ENCODE measurements around the gene MYL6.

MYL6 gene

DNA sequence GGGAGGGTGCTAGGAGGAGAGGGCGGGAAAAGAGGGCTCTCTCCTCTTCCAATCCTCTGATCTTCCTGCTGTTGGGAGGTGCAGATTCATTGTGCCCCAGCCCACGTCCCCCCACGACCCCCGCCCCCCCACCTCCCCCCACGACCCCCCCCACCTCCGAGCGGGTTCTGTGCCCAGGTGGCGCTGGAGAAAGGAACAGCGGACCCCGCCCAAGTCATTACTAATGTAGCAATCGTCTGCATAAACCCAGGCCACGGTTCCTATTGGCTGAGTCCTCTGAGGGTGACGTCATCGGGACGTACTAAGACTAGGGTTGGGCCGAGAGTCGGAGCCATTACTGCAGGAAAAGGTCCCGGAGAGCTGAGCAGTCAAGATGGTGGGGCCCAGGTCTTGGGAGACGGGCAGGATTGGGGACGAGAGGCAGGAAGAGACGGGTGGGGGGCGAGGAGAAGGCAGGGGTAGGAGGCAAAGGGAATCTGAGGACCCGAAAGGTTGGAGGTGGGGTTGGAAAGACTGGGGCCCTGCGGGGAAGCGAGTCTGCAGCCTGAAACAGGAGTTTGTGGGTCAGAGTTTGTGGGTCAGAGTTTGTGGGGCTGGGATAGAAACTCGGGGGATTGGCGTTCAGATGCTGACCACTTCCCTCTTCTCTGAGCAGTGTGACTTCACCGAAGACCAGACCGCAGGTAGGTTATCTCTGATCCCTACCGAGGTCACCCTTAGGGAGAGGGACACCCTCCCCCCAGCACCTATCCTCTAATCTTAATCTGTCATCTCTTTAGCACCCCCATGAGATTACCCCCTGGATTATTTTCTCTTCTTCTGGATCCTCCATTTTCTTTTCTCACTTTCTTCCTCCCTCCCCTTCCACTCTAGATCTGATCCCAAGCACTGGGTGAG lies at the start of gene MYL6:
Gene MYL6 (plus strand): TSS at position 331 of the 897 bp plus-strand sequence. CDS start 43 bp downstream, at position 374.
- Histone ChIP-seq H3K27ac (ENCODE audit: poor library complexity, severe bottlenecking) (peak within 1 kb of the TSS; percentile 87), H3K36me3 (ENCODE audit: low read depth) (peaks cover 48% of the 10 kb centered on the region), H3K9me3 (ENCODE audit: severe bottlenecking) (no peaks in the 10 kb centered on the region), H3K4me3 (ENCODE audit: severe bottlenecking) (peak within 1 kb of the TSS; percentile 83), H3K4me1 (ENCODE audit: insufficient read depth, poor library complexity, severe bottlenecking) (peaks cover 4% of the 10 kb centered on the region), H3K27me3 (ENCODE audit: insufficient read depth, poor library complexity, severe bottlenecking) (no peaks in the 10 kb centered on the region)
- TF ChIP-seq, protein P1, sequence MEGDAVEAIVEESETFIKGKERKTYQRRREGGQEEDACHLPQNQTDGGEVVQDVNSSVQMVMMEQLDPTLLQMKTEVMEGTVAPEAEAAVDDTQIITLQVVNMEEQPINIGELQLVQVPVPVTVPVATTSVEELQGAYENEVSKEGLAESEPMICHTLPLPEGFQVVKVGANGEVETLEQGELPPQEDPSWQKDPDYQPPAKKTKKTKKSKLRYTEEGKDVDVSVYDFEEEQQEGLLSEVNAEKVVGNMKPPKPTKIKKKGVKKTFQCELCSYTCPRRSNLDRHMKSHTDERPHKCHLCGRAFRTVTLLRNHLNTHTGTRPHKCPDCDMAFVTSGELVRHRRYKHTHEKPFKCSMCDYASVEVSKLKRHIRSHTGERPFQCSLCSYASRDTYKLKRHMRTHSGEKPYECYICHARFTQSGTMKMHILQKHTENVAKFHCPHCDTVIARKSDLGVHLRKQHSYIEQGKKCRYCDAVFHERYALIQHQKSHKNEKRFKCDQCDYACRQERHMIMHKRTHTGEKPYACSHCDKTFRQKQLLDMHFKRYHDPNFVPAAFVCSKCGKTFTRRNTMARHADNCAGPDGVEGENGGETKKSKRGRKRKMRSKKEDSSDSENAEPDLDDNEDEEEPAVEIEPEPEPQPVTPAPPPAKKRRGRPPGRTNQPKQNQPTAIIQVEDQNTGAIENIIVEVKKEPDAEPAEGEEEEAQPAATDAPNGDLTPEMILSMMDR (IDR thresholded peaks at IDR 0.05; ENCODE audit: poor library complexity, severe bottlenecking) = no peak
- DNase-seq (ENCODE audit: low spot score) (peak; percentile 96), ATAC-seq (ENCODE audit: low read depth) (peak; percentile 67)

DNA sequence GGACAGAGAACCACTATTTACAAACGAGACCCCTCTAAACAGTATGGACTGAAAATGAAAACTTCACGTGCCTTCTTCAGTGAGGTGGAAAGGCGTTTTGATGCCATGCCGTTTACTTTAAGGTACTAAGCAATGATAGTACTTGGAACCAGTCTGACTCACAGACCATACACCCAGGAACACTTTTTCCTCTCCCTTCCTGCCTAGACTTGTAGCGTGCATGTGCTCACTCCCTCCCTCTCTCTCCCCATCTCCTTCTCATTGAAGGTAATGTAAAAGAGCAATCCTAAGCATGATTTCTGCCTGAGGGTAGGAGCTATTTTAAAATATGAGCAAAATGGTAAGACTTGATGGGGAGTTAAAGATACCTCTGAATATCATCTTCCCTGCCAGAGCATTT lies 47.6 kb upstream of the MYL6 start:
- Histone ChIP-seq H3K4me3 (ENCODE audit: severe bottlenecking) (no peak overlapping the region), H3K36me3 (ENCODE audit: low read depth) (peaks cover 72% of the 10 kb centered on the region), H3K9me3 (ENCODE audit: severe bottlenecking) (no peaks in the 10 kb centered on the region), H3K27me3 (ENCODE audit: insufficient read depth, poor library complexity, severe bottlenecking) (no peaks in the 10 kb centered on the region), H3K27ac (ENCODE audit: poor library complexity, severe bottlenecking) (peak overlapping the region; percentile 28), H3K4me1 (ENCODE audit: insufficient read depth, poor library complexity, severe bottlenecking) (peaks cover 16% of the 10 kb centered on the region)
- DNase-seq (ENCODE audit: low spot score) = no peak
- peak; percentile 75 for ATAC-seq (ENCODE audit: low read depth)
- TF ChIP-seq, protein P1 (IDR thresholded peaks at IDR 0.05; ENCODE audit: poor library complexity, severe bottlenecking) = no peak

DNA sequence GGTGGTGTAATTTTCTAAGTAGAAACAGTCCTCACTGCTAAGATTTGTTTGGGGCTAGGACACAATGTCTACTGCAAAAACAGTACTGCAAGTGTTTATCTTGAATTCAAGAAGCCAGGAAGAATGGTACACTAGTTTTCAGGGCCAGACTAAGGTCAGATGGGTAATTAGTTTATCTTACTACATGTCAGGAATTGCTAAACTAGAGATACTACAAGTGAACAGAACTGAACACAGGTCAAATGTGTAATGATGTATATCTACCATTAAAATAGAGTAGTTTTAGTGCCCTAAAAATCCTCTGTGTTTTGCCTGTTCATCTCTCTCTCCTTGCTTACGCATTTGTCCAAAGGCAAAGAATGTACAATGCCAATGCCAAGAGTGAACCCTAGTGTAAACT lies 44.1 kb upstream of the MYL6 start:
- Histone ChIP-seq H3K4me3 (ENCODE audit: severe bottlenecking) (no peak overlapping the region), H3K4me1 (ENCODE audit: insufficient read depth, poor library complexity, severe bottlenecking) (peaks cover 13% of the 10 kb centered on the region), H3K27me3 (ENCODE audit: insufficient read depth, poor library complexity, severe bottlenecking) (no peaks in the 10 kb centered on the region), H3K27ac (ENCODE audit: poor library complexity, severe bottlenecking) (peak overlapping the region; percentile 89), H3K36me3 (ENCODE audit: low read depth) (peaks cover 50% of the 10 kb centered on the region), H3K9me3 (ENCODE audit: severe bottlenecking) (no peaks in the 10 kb centered on the region)
- ATAC-seq (ENCODE audit: low read depth) (no peak), DNase-seq (ENCODE audit: low spot score) (no peak)
- TF ChIP-seq, protein P1 (IDR thresholded peaks at IDR 0.05; ENCODE audit: poor library complexity, severe bottlenecking) = no peak

DNA sequence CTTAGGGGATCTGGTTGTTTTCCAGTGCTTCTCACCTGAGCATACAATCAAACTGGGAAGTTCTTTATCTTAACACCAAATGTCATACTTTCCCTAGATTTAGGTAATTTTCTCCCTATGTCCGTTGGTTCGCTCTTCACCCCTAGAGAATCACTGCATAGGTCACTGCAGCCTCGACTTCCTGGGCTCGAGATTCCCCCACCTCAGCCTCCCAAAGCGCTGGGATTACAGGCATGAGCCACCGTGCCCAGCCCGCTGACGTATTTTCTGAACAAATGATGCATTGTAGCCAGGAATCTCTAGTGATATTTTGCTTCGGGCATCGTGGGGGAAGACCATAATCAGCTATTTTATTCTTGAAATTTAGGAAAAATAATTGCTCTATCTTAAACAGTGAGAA lies 42.8 kb upstream of the MYL6 start:
- DNase-seq (ENCODE audit: low spot score) (no peak), ATAC-seq (ENCODE audit: low read depth) (no peak)
- Histone ChIP-seq H3K27me3 (ENCODE audit: insufficient read depth, poor library complexity, severe bottlenecking) (no peaks in the 10 kb centered on the region), H3K9me3 (ENCODE audit: severe bottlenecking) (no peaks in the 10 kb centered on the region), H3K36me3 (ENCODE audit: low read depth) (peaks cover 38% of the 10 kb centered on the region), H3K4me1 (ENCODE audit: insufficient read depth, poor library complexity, severe bottlenecking) (peaks cover 24% of the 10 kb centered on the region), H3K4me3 (ENCODE audit: severe bottlenecking) (peak overlapping the region; percentile 62), H3K27ac (ENCODE audit: poor library complexity, severe bottlenecking) (peak overlapping the region; percentile 89)
- TF ChIP-seq, protein P1 (IDR thresholded peaks at IDR 0.05; ENCODE audit: poor library complexity, severe bottlenecking) = no peak

Data from RWPE2 (cell line).